OCI-LY3 (cell line): ENCODE results near the gene RRP1.
A peak's percentile ranks its signal among the peaks of the same experiment; 100 is the strongest.

ENCODE experiments used
- H2AFZ ChIP-seq: fragments of 200-600, 300-600 bp; shearing (Covaris generic); 2 replicates; pipeline ENCODE4 v1.6.0; 2014; ENCODE audit warnings: antibody characterized with exemption, low read depth, low read length
- H3K27ac ChIP-seq: fragments of 200-600, 300-600 bp; sonication (generic); 2 replicates; pipeline ENCODE4 v1.5.1; 2014; ENCODE audit warnings: mild to moderate bottlenecking, low read length, moderate library complexity, mixed read lengths
- H3K27me3 ChIP-seq: fragments of 200-600, 300-600 bp; sonication (generic); 2 replicates; pipeline ENCODE4 v1.6.1; 2014; ENCODE audit warnings: low read depth, low read length, mixed read lengths
- H3K36me3 ChIP-seq: fragments of 200-600, 300-600 bp; sonication (generic); replicated peaks from 2 replicates; pipeline ENCODE3; 2014; ENCODE audit warnings: low read depth, low read length, mixed read lengths
- H3K4me1 ChIP-seq: fragments of 300-600, 200-600 bp; sonication (generic); 2 replicates; pipeline ENCODE4 v1.6.1; 2014; ENCODE audit warnings: low read length, mixed read lengths
- H3K4me2 ChIP-seq: fragments of 200-600, 300-600 bp; sonication (generic); 2 replicates; pipeline ENCODE4 v1.6.1; 2014; ENCODE audit warnings: low read length, mixed read lengths
- H3K4me3 ChIP-seq: fragments of 300-600, 200-600 bp; sonication (generic); 2 replicates; pipeline ENCODE4 v1.5.1; 2014; ENCODE audit warnings: antibody characterized with exemption, mild to moderate bottlenecking, low read length, moderate library complexity
- H3K79me2 ChIP-seq: fragments of 300-600, 200-600 bp; shearing (Covaris generic); 2 replicates; pipeline ENCODE4 v1.6.1; 2014; ENCODE audit warnings: mild to moderate bottlenecking, low read length, mixed read lengths
- H3K9ac ChIP-seq: fragments of 300-600, 200-600 bp; shearing (Covaris generic); 2 replicates; pipeline ENCODE4 v1.6.0; 2014; ENCODE audit warnings: mild to moderate bottlenecking, low read length, moderate library complexity
- H3K9me3 ChIP-seq: fragments of 200-600, 300-600 bp; shearing (Covaris generic); 2 replicates; pipeline ENCODE4 v1.6.1; 2014; ENCODE audit warnings: low read length, mixed read lengths; ENCODE audit not compliant: insufficient read depth
- H4K20me1 ChIP-seq: fragments of 200-600, 300-600 bp; sonication (generic); 2 replicates; pipeline ENCODE4 v1.6.1; 2016; ENCODE audit warnings: low read length, mixed read lengths; ENCODE audit not compliant: insufficient read depth
- EZH2phosphoT487 ChIP-seq: fragments of 200-600 bp; shearing (Covaris generic); IDR thresholded peaks from 2 replicates; pipeline ENCODE4 v1.6.1; 2018; ENCODE audit warnings: antibody characterized with exemption, mixed run types, low read depth
- TF ChIP-seq, protein P1 (sequence below): fragments of 200-600, 300-600 bp; sonication (generic); IDR thresholded peaks from 2 replicates; pipeline ENCODE4 v1.5.1; 2014; ENCODE audit warnings: antibody characterized with exemption, low read length, low read depth

Gene RRP1

DNA sequence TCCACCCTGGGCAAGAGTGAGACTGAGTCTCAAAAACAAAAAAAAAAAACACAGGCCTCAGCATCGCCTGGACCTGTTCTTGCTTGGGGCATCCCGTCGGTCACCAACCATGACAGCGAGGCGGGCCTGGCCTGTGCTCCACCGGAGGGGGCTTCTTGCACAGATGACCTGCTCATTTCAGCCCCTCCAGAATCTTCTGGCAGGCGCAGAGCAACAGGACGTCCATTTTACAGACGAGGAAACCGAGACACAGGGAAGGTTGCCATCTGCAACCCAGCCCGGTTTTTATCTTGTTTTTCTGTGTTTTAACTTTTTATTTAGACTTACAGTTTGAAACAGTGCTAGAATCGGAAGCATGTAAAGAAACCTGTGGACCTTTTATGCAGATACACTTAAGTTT is 14.2 kb upstream of the RRP1 start:
- H2AFZ ChIP-seq, result no peak overlapping the region
- H3K9me3 ChIP-seq, result no peaks in the 10 kb centered on the region
- no peaks in the 10 kb centered on the region for H4K20me1 ChIP-seq
- peaks cover 19% of the 10 kb centered on the region for H3K4me1 ChIP-seq
- H3K79me2 ChIP-seq, result peaks cover 3% of the 10 kb centered on the region; the same call in 1 of the 2 replicates
- no peak overlapping the region for H3K27ac ChIP-seq
- peak overlapping the region; percentile 90 for H3K4me2 ChIP-seq
- no peaks in the 10 kb centered on the region for H3K27me3 ChIP-seq
- H3K36me3 ChIP-seq, result peaks cover 3% of the 10 kb centered on the region
- TF ChIP-seq, protein P1, sequence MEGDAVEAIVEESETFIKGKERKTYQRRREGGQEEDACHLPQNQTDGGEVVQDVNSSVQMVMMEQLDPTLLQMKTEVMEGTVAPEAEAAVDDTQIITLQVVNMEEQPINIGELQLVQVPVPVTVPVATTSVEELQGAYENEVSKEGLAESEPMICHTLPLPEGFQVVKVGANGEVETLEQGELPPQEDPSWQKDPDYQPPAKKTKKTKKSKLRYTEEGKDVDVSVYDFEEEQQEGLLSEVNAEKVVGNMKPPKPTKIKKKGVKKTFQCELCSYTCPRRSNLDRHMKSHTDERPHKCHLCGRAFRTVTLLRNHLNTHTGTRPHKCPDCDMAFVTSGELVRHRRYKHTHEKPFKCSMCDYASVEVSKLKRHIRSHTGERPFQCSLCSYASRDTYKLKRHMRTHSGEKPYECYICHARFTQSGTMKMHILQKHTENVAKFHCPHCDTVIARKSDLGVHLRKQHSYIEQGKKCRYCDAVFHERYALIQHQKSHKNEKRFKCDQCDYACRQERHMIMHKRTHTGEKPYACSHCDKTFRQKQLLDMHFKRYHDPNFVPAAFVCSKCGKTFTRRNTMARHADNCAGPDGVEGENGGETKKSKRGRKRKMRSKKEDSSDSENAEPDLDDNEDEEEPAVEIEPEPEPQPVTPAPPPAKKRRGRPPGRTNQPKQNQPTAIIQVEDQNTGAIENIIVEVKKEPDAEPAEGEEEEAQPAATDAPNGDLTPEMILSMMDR, result no peak
- no peak for TF ChIP-seq EZH2phosphoT487
- H3K9ac ChIP-seq, result peak overlapping the region; percentile 63; the same call in 1 of the 2 replicates
- peak overlapping the region; percentile 93 for H3K4me3 ChIP-seq

DNA sequence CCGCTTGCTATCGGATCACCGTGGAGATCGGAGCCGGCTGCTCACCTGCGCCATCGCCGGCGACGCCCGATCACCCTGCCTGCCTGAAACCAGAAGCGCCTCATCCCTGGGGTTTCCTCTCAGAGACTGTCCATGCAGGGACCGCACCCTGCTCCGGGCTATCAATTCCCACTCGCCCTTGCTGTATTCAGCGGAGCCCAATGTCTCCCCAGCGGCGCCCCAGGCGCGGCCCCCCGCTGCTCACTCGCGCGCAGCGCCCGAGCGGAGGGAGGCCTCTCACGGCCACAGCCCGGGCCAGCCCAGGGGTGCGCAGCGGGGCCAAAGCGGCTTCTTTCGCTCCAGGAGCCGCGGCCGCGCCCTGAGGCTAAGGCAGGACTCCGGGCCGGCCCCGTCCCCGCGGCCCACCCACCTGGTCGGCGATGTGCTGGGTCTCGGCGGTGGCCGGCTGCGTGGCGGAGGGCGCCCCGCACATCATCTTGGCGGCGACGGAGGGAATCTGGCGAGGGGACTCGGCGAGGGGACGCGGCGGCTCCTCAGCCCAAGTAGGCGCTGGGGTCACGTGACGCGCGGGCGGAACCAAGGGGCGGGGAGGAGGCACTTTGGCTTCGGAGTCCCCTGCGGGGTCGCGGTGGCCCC is 13.5 kb upstream of the RRP1 start, which contains the start of gene CSTB:
Gene CSTB, minus strand, starts transcription at position 514 of the 636 bp plus-strand sequence. Its CDS starts 39 bp downstream, at position 475.
- TF ChIP-seq EZH2phosphoT487, result no peak
- TF ChIP-seq, protein P1, result no peak
- peaks cover 3% of the 10 kb centered on the region; the same call in 1 of the 2 replicates for H3K79me2 ChIP-seq
- peaks cover 3% of the 10 kb centered on the region for H3K36me3 ChIP-seq
- peak within 1 kb of the TSS; percentile 63 for H3K9ac ChIP-seq
- H3K4me2 ChIP-seq, result peak within 1 kb of the TSS; percentile 90
- H2AFZ ChIP-seq, result peak within 1 kb of the TSS; percentile 83; the same call in 1 of the 2 replicates
- H3K4me3 ChIP-seq, result peak within 1 kb of the TSS; percentile 93
- H3K27ac ChIP-seq, result no peak within 1 kb of the TSS
- peaks cover 19% of the 10 kb centered on the region for H3K4me1 ChIP-seq
- H3K27me3 ChIP-seq, result no peaks in the 10 kb centered on the region
- no peaks in the 10 kb centered on the region for H4K20me1 ChIP-seq
- H3K9me3 ChIP-seq, result no peaks in the 10 kb centered on the region

DNA sequence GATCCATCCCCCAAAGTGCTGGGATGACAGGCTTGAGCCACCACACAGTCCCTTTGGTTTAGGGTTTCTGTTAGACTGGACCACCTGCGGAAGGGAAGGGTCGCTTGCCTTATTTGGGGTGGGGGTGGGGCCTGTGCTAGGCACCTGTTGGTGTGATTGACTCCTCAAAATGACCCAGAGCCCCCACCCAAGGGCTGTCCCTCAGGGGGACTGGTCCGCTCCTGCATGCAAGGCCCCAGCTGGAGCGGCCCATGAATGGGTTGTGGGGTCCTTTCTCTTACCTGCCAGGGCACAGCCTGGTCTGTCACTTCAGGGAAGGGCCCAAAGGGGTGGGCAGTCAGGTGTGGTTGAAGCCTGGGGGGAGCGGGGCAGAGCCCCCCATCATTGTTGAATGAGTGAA is 11.4 kb upstream of the RRP1 start:
- H3K36me3 ChIP-seq, result no peaks in the 10 kb centered on the region
- H3K9ac ChIP-seq, result no peak overlapping the region
- peaks cover 25% of the 10 kb centered on the region for H3K4me1 ChIP-seq
- H3K79me2 ChIP-seq, result peaks cover 3% of the 10 kb centered on the region; the same call in 1 of the 2 replicates
- no peaks in the 10 kb centered on the region for H3K9me3 ChIP-seq
- no peaks in the 10 kb centered on the region for H4K20me1 ChIP-seq
- no peak overlapping the region for H3K4me2 ChIP-seq
- no peaks in the 10 kb centered on the region for H3K27me3 ChIP-seq
- no peak for TF ChIP-seq EZH2phosphoT487
- TF ChIP-seq, protein P1, result no peak
- H3K4me3 ChIP-seq, result no peak overlapping the region
- no peak overlapping the region for H3K27ac ChIP-seq
- H2AFZ ChIP-seq, result no peak overlapping the region

DNA sequence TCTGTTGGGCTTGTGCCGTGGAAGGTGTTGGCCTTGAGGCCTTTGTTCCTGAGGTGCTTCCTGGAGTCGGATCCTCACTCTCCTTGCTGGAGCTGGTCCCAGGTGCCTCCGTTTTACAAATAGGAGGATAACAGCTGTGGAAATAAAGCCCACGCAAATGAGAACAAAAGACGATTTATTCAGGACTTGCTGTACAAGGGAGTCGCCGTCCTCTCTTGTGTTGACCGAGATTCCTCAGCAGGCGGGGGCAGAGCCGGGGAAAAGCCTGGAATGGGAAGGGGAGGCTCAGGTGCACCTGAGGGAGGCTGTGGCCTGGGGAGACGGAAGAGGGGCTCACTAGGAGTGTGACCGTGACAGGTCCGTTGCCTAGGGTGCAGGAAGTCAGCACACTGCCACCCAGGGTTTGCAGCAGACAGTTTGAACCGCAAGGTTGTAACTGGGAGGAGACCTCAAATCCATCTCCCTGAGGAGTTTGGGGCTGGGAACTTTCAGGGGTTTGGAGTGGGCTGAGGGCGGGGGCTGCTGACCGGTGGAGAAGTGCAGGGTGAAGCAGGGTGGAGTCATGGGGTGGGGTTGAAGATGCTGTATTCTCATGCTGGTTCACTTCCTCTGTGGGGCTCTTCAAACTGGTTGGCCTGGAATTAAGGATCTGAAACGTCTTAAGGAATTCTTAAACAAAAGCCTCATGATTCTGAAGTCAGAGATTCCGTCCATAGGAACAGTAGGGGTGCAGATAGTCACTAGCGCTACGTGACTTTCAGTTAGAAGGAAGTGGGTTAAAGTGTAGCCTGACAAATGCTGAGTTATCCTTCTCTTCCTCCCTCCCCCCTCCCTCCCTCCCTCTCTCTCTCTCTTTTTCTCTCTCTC is 10.7 kb upstream of the RRP1 start:
- H3K4me3 ChIP-seq, result peak overlapping the region; percentile 43
- TF ChIP-seq EZH2phosphoT487, result no peak
- TF ChIP-seq, protein P1, result no peak
- H3K79me2 ChIP-seq, result peaks cover 3% of the 10 kb centered on the region; the same call in 1 of the 2 replicates
- H3K9ac ChIP-seq, result no peak overlapping the region
- H3K9me3 ChIP-seq, result no peaks in the 10 kb centered on the region
- H3K27me3 ChIP-seq, result no peaks in the 10 kb centered on the region
- no peak overlapping the region for H3K27ac ChIP-seq
- H4K20me1 ChIP-seq, result no peaks in the 10 kb centered on the region
- peaks cover 27% of the 10 kb centered on the region for H3K4me1 ChIP-seq
- no peaks in the 10 kb centered on the region for H3K36me3 ChIP-seq
- H2AFZ ChIP-seq, result peak overlapping the region; percentile 79
- peak overlapping the region; percentile 66 for H3K4me2 ChIP-seq
